Thymus (tissue), 11 donors: ENCODE data around the gene CD28. TPM values are rescaled to one million over a fixed set of nuclear protein-coding genes. Genes with fewer than 3 reads are reported as not detected.

ENCODE experiments used
- DNase-seq, 9 donors: peaks; one replicate each; pipeline ENCODE4 v3.0.0-alpha.2; 2013; ENCODE audit warnings: low spot score in 9 of 9, low read depth in 6 of 9, missing footprints in 1 of 9
- H3K27ac ChIP-seq, 2 donors: one replicate each; pipeline ENCODE4 v1.5.1; 2013; ENCODE audit warnings: control low read depth in 1 of 2, low read depth in 1 of 2, low read length in 1 of 2, mild to moderate bottlenecking in 1 of 2, moderate library complexity in 1 of 2
- H3K27me3 ChIP-seq, 2 donors: one replicate each; pipeline ENCODE4 v1.5.1; 2013; ENCODE audit warnings: low read length in 1 of 2; ENCODE audit not compliant: control insufficient read depth in 2 of 2, insufficient read depth in 1 of 2
- H3K36me3 ChIP-seq, 2 donors: one replicate each; pipeline ENCODE4 v1.5.1; 2013; ENCODE audit warnings: low read length in 1 of 2, mild to moderate bottlenecking in 1 of 2, moderate library complexity in 1 of 2; ENCODE audit not compliant: control insufficient read depth in 2 of 2, insufficient read depth in 2 of 2
- H3K4me1 ChIP-seq, 2 donors: one replicate each; pipeline ENCODE4 v1.5.1; 2013; ENCODE audit warnings: low read length in 2 of 2; ENCODE audit not compliant: control insufficient read depth in 2 of 2, insufficient read depth in 2 of 2
- H3K4me3 ChIP-seq, 2 donors: one replicate each; pipeline ENCODE4 v1.5.1; 2013; ENCODE audit warnings: low read length in 2 of 2, control low read depth in 1 of 2, mild to moderate bottlenecking in 1 of 2
- H3K9me3 ChIP-seq, 2 donors: one replicate each; pipeline ENCODE4 v1.5.1; 2013; ENCODE audit warnings: low read length in 1 of 2, mild to moderate bottlenecking in 1 of 2; ENCODE audit not compliant: control insufficient read depth in 2 of 2, insufficient read depth in 1 of 2
- WGBS: extraction: QIAGEN DNeasy Blood & Tissue Kit; methylation state at CpG from one replicate; pipeline ENCODE4 v1.1.7; 2013; 5-methylcytosine and 5-hydroxymethylcytosine counted together
- polyA plus RNA-seq: library from polyadenylated mRNA; stranded (reverse); fragments of 200-250 nt; gene quantifications from one replicate; pipeline ENCODE4 v1.2.3, GENCODE V29; 2013
- total RNA-seq: library from RNA; stranded (reverse); fragments of 120-200 nt; gene quantifications from one replicate; pipeline ENCODE4 v1.2.4, GENCODE V29; 2013
- donor health status: healthy.

CD28 gene
- total and polyA plus RNA-seq, 2 donors: 27.2 to 42.8 TPM

DNA sequence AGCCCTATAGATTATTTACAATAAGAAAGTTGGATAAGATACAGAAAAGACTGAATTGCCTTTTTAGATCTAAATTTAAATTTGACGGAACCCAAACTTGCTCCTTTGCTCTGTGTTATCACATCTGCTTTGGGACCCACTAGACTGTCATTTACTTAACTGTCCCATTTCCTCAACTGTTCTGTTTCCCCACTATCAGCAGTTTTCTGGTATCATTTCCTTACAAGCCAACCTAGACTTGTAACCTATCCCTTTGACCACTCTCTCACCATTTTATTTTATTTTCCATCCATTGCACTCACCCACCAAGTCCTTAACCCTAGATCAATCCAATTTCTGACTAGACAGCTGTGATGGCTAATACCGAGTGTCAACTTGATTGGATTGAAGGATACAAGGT lies 38.6 kb upstream of the CD28 start:
- Histone ChIP-seq H3K9me3 (no peaks in the 10 kb centered on the region), H3K27me3 (no peaks in the 10 kb centered on the region), H3K36me3 (no peaks in the 10 kb centered on the region), H3K4me1 (peaks cover 2 to 13% of the 10 kb centered on the region in 2 donors), H3K27ac (no peak overlapping the region), H3K4me3 (no peak overlapping the region)
- no peak for DNase-seq
- WGBS: 96% methylated on average over 2 of the region's 2 CpGs

DNA sequence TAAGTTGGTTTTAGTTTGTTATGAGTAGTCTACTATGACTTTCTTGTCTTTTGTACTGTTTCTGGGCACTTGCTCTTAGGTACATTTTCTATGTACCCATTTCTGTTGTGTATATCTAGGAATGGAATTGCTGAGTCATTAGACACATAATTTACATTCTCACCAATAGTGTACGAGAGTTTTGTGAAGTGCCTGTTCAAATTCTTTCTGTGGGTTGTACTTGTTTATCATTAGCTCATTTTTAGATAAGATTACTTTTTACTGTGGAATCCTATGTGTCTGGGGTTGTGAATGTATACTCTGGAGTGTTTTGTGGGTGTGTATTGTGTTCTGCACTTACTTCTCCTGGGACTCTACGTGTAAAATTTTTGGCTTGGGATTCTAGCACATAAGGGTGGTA lies 36.6 kb upstream of the CD28 start:
- Histone ChIP-seq H3K9me3 (peaks cover 0 to 5% of the 10 kb centered on the region in 2 donors), H3K4me1 (peaks cover 9 to 13% of the 10 kb centered on the region in 2 donors), H3K4me3 (no peak overlapping the region), H3K27ac (no peak overlapping the region), H3K36me3 (no peaks in the 10 kb centered on the region), H3K27me3 (no peaks in the 10 kb centered on the region)
- DNase-seq: no peak
- 95% methylated on average over 2 of the region's 2 CpGs for WGBS

DNA sequence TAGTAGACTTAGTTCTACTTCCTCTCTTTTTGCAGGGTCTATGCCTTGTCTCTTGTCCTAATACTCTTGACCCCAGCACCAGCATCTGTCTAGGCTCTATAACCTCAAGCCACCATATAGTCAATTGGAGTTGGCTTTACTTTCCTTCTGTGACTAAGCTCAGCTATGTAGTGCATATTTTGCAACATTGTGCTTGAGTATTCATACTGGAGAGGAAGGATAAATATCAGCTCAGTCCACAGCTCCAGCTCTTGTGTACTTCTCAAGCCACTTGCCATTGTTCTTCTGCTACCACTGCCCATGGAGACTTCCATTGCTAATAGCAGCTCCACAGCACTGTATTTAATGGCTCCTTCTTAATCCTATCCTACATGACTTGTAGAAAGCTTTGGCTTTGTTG lies 35.5 kb upstream of the CD28 start:
- peaks cover 0 to 5% of the 10 kb centered on the region in 2 donors for H3K9me3 ChIP-seq
- H3K36me3 ChIP-seq: no peaks in the 10 kb centered on the region
- no peaks in the 10 kb centered on the region for H3K27me3 ChIP-seq
- no peak overlapping the region for H3K4me3 ChIP-seq
- no peak for DNase-seq
- H3K27ac ChIP-seq: no peak overlapping the region
- peaks cover 9 to 12% of the 10 kb centered on the region in 2 donors for H3K4me1 ChIP-seq

DNA sequence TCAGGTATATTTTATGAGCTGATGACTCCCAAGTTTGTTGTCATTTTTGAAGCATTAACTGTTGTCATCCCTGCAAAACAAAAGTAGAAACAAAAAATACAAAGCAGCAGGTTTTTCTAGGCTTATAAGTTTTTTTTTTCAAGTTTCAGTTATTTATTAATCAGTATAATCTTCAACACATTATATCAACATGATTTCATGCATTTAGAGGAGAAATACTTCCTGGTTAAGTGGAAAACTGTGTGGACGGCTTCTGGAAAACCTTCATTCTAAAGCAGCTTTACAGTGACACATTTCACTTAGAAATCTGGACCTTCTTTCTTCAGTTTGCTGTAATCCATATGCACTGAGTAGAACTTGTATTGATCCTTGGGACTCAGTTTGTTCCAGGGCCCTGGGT lies 34.6 kb upstream of the CD28 start:
- Histone ChIP-seq H3K27ac (no peak overlapping the region), H3K36me3 (no peaks in the 10 kb centered on the region), H3K4me3 (no peak overlapping the region), H3K9me3 (peaks cover 0 to 5% of the 10 kb centered on the region in 2 donors), H3K4me1 (peaks cover 9 to 12% of the 10 kb centered on the region in 2 donors), H3K27me3 (no peaks in the 10 kb centered on the region)
- WGBS: 99% methylated on average over 1 of the region's 1 CpG
- DNase-seq: no peak

DNA sequence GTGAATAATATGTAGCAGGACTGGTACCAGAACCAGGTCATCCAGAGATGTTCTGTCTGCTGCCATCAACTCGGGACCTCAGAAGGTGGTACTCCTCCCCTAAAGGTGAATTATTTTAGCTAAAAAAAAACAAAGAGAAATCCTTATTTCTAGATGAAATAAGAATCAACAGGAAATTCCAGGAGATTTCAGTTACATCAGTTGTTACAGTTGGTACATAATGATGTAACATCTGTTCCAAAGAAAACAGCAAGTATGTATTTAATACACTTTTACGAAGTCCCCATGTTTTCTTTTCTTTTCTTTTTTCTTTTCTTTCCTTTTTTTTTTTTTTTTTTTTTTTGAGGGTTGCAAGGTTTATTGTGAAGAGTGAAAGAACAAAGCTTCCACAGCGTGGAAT lies 33.6 kb upstream of the CD28 start:
- no peaks in the 10 kb centered on the region for H3K27me3 ChIP-seq
- no peak for DNase-seq
- WGBS: 90% methylated on average over 3 of the region's 3 CpGs
- no peaks in the 10 kb centered on the region for H3K36me3 ChIP-seq
- H3K4me3 ChIP-seq: no peak overlapping the region
- H3K9me3 ChIP-seq: peaks cover 0 to 5% of the 10 kb centered on the region in 2 donors
- H3K27ac ChIP-seq: no peak overlapping the region
- H3K4me1 ChIP-seq: peaks cover 9 to 12% of the 10 kb centered on the region in 2 donors

DNA sequence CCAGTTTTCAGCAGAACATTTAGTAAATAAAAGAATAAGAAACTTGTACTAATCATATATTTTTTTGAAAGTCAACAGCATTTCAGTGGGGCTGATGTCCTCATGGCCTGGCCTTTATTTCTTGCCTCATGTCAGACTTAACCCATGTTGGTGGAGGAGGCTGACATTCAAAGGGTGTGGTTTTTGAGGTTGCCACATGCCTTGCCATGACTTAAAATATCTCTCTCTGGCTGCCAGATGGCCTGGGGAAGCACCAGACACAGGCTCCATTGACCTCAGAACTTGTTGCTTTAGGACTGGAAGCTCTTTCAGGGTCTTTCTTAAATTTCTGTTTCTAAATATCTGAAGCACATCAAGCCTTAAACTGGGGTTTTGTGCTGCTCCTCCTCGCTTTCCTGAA lies 32.5 kb upstream of the CD28 start:
- peaks cover 0 to 5% of the 10 kb centered on the region in 2 donors for H3K9me3 ChIP-seq
- peaks cover 9 to 12% of the 10 kb centered on the region in 2 donors for H3K4me1 ChIP-seq
- H3K4me3 ChIP-seq: no peak overlapping the region
- peak overlapping the region in 1 of 2 donors; percentile 21 for H3K27ac ChIP-seq
- no peaks in the 10 kb centered on the region for H3K36me3 ChIP-seq
- WGBS: 17% methylated on average over 1 of the region's 1 CpG
- peak in 6 of 9 donors; percentile 47 to 84 (median 64) for DNase-seq
- H3K27me3 ChIP-seq: no peaks in the 10 kb centered on the region

DNA sequence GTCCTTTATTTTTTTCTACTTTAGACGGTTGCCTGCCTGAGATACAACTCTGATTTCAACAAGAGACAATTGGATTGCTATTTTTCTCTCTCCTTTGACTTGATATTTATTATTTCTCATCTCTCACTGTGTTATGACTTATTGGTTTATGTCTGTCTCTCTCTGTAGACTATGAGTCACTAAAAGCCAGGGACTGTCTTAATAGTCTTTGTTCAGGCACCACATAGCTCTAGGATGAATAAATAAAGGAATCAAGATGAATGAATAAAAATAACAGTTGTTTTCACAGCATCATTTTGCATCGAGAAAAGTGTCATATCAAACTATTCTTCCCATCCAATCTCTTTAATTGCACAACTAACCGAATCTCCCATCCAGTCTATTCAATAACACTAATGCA lies 31.4 kb upstream of the CD28 start:
- DNase-seq: no peak
- no peak overlapping the region for H3K27ac ChIP-seq
- peaks cover 9 to 12% of the 10 kb centered on the region in 2 donors for H3K4me1 ChIP-seq
- no peak overlapping the region for H3K4me3 ChIP-seq
- no peaks in the 10 kb centered on the region for H3K36me3 ChIP-seq
- H3K27me3 ChIP-seq: no peaks in the 10 kb centered on the region
- peaks cover 0 to 5% of the 10 kb centered on the region in 2 donors for H3K9me3 ChIP-seq
- WGBS: 96% methylated on average over 3 of the region's 3 CpGs

DNA sequence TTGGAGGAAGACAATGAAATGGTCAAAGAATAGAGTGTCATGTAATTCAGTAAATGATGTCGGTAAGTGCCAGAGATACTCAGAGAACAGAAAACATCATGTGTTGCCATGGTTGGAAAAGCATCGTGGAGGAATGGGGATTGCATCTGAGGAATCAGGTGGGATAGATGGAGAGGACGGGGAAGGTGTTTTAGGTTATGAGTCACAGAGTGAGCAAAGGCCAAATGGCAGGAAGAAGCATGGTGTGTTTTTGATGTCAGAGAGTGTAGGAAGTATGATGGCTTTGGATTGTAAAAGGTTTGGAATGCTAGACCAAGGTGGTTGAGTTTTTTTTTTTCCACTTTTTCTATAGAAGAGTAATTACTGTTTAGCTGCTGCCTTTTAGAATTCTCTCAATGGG lies 27.5 kb upstream of the CD28 start:
- Histone ChIP-seq H3K36me3 (no peaks in the 10 kb centered on the region), H3K4me1 (peaks cover 9 to 14% of the 10 kb centered on the region in 2 donors), H3K4me3 (no peak overlapping the region), H3K27me3 (no peaks in the 10 kb centered on the region), H3K9me3 (no peaks in the 10 kb centered on the region), H3K27ac (no peak overlapping the region)
- WGBS: 98% methylated on average over 3 of the region's 3 CpGs
- DNase-seq: no peak

DNA sequence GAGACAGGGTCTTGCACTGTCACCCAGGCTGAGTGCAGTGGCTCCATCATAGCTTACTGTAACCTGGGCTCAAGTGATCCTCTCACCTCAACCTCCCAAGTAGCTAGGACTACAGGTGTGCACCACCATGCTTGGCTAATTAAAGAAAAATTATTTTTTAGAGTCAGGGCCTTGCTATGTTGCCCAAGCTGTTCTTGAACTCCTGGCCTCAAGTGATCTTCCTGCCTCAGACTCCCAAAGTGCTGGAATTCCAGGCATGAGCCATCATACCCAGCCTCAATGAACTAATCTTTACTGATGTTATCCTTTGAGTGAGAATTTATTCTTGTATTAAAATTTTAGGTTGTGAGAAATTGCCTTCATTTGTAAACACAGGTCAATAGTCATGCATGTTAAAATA lies 27.0 kb upstream of the CD28 start:
- Histone ChIP-seq H3K27me3 (no peaks in the 10 kb centered on the region), H3K4me3 (no peak overlapping the region), H3K27ac (no peak overlapping the region), H3K36me3 (no peaks in the 10 kb centered on the region), H3K9me3 (no peaks in the 10 kb centered on the region), H3K4me1 (peaks cover 5 to 9% of the 10 kb centered on the region in 2 donors)
- DNase-seq: no peak

DNA sequence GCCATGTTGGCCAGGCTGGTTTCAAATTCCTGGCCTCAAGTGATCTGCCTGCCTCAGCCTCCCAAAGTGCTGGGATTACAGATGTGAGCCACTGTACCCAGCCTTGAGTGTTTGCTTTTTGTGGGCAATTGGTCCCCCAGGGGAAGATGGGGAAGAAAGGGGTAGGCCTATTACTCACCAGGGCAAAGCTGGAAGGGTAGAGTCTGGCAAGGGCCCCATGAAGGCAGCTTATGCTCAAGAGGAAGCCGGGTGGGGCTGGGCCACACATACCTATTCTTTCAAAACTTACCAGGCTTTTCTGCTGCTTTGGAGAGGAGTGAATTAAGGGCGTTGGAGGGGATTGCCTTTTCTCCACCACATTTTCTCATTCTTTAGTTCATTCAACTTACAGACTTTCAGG lies 24.5 kb upstream of the CD28 start:
- no peak for DNase-seq
- Histone ChIP-seq H3K36me3 (no peaks in the 10 kb centered on the region), H3K4me3 (no peak overlapping the region), H3K9me3 (no peaks in the 10 kb centered on the region), H3K27ac (peak overlapping the region in 1 of 2 donors; percentile 8), H3K27me3 (no peaks in the 10 kb centered on the region), H3K4me1 (peaks cover 4 to 9% of the 10 kb centered on the region in 2 donors)
- 93% methylated on average over 2 of the region's 2 CpGs for WGBS
